Activated gamma-delta T cell (primary cell): Measurements from ENCODE around the gene SCAF11.

ENCODE experiments used
- DNase-seq: peaks from one replicate; lab custom pipeline; 2025; lab: John Stamatoyannopoulos, UW

The SCAF11 gene

DNA sequence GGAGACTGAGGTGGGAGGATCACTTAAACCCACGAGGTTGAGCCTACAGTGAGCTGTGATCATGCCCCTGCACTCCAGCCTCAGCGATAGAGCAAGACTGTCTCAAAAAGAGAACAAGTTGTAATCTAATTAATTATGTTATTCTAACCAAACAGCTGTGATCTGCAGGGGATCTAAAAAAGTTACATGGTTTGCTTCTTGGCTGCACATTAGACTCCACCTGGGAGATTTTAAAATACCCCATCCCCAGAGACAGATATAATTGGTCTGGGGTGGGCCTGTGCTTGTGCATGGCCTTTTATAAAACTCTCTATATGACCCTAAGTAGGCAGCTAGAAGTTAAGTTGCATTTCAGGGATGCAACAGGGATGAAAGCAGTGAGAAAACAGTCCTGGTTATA is 76.7 kb downstream of the SCAF11 start:
- no peak for DNase-seq

DNA sequence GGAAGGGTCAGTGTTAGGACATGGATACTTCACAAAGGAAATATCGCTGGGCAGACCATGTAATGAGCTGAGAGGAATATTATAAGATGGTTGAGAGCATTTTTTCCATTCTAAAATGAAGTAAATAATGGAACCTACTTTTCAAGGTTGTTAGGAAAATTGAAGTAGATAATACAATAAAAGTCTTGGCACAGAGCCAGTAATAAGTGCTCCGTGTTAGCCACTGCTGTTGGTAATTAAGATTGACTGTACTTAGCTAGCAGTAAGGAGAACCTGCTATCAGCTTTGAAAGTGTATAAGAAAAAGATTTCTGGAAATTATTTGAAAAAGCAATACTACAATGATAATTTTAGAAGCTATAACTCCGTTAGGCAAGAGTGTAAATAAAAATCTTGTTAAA is 77.6 kb downstream of the SCAF11 start:
- no peak for DNase-seq

DNA sequence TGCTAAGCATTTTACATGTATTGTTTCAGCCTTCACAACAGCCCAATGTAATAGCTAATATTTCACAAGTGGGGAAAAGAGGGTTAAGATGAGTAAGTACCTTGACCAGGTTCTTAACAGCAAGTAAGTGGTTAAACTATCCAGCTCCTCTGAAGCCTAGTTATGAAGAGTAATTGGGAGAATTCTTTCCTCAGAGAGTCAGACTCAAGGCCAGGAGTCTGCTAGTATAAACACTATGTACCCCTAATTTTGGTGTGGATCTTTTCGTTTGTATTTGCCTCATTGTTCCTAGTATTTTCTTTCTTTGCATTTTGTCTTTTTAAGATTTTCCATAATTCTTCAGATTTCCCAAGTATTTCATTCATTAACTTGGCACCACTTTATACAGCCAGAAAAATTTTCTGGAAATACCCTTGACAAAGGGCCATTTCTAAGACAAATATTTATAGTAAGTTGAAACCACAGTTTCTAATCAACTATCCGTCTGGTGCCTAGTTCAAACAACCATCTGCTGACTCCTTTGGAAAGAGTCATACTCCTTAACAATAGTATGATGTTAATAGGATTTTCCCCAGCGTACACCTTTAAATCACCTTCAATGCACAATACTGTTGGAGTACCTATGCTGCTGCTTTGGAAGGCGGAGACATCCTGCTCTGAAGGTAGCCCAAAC is 81.2 kb downstream of the SCAF11 start:
- no peak for DNase-seq

DNA sequence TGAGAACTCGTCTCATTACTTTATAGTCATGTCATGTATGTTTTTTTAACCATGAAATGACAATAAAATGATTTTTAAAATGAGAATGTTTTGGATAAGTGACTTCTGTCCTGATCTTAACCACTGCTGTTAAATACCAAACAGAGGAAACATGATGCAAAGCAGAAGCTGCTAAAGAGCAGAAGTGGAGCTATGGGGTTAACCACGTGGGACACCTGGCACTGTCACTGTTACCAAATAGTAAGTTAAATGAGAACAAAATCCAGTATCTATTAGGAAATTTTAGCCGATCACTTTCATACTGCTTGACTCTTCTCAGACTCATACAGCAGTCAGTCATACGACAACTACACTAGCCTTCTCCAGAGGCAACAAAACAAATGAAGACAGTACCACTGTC is 82.4 kb downstream of the SCAF11 start:
- no peak for DNase-seq

DNA sequence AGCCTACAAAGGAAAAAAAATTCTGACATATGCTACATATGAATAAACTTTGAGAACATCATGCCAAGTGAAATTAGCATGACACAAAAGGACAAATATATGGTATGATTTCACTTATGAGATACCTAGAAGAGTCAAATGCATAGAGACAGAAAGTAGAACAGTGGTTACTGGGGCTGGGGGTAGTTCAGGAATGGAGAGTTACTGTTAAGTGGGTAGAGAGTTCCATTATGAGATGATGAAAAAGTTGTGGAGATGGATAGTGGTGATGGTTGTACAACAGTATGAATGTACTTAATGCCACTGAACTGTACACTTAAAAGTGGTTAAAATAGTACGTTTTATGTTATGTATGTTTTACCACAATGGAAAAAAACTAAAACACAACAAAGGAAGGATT is 92.3 kb downstream of the SCAF11 start:
- no peak for DNase-seq

DNA sequence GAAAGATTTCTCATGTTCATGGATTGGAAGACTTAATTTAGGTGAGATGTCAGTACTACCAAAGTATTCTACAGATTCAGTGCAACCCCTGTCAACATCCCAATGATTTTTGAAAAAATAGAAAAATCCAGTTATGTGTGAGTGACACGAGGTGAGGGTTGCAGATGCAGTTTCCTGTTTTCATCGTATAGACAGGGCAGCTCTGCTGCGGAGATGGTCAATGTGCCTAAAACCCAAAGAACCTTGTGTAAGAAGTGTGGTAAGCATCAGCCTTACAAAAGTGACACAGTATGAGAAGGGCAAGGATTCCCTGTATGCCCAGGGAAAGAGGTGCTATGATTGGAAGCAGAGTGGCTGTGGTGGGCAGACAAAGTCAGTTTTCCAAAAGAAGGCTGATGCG is 94.4 kb downstream of the SCAF11 start:
- DNase-seq = no peak

DNA sequence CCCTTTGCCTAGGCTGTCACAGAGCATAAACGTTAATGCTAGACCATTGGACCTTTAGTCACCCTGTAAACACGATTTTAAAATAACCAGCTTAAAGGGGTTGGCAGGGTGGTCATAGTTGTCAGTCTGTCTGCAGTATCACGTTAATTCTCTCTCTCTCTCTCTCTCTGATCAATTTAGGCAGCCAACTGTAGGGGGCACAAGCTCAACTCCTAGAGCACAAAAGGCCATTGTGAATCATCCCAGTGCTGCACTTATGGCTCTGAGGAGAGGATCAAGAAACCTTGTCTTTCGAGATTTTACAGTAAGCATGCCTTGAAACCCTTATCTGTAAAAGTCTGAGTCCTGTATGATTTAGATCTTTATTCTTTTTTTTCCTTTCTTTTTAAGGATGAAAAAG is 97.1 kb downstream of the SCAF11 start:
- DNase-seq = no peak

DNA sequence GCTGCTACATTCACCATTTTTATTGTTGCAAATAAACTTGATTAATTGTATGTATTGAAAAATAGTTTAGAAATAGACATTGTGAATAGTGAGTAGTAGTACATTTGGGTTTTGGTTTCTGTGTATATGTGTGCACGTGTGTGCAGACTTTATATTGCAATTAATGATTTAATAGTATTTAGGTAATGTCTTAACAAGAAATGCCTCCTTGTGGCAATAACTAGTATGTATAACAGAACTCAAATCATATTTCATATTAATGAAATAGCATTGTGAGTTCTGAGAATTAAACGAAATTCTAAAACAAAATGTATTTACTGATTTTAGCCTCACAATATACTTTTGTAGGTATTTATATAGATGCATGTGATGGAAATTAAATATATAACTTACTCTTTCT is 100.1 kb downstream of the SCAF11 start:
- DNase-seq = no peak

DNA sequence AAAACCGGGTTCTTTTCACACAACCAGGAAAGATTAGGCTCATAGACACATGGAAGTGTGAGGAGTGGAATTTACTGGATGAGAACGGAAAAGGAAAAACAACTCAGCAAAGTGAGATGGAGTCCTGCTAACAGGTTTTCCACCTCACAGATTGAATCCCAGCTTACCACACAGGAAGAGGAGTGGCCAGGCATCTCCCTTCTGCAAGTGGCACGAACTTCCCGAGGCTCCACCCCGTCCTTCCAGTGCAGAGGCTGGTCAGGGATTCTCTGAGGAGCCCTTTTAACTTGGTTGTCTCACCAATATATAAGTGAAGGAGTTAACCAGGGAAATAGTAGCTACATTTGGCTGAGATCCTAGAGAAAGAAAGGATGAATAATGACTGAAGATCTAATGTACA is 102.8 kb downstream of the SCAF11 start:
- no peak for DNase-seq

DNA sequence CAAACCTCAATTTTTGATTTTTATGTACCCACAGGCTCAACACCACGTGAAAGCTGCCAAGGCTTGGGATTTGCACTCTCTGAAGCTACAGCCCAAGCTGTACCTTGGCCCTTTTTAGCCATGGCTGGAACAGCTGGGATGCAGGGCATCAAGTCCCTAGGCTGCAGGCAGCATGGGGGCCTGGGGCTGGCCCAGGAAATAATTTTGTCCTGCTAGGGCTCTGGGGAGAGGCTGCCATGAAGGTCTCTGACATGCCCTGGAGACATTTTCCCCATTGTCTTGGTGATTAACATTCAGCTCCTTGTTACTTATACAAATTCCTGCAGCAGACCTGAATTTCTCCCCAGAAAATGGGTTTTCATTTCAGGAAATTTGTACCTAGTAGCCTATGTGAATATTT is 103.7 kb downstream of the SCAF11 start:
- no peak for DNase-seq

DNA sequence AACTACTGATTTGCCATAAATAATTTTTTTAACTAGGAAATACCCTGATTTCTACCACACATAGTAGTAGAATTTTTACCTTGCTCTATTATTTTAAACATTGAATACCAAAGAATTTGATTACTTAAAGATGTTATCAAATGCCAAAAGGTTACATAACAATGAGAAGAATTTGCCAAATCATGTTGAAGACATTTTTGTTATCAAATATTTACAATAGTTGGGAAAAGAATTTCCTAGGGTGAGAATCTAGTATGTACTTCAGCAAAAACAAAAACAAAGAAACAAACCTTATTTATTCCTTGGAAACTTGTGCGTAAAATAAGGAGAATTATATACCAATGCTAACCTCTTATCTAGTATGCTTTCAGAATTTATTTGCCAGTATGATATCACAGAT is 107.2 kb downstream of the SCAF11 start:
- no peak for DNase-seq

DNA sequence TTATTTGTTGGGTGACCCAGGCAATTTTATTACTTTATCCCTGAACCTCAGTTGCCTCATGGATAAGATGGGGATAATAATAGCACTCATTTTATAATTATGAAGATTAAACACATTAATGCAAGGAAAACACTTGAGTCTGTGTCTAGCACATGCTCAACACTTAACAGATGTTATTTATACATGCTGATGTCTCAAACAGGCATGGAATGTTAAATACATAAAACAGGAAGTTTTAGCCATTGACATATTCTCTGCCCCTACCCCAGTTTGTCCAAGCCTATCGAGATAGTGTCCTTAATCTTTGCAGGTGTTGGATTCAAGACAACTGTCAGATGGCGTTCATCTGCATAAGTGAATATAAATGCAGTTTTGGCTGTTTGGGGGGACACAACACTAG is 109.8 kb downstream of the SCAF11 start:
- DNase-seq = no peak

DNA sequence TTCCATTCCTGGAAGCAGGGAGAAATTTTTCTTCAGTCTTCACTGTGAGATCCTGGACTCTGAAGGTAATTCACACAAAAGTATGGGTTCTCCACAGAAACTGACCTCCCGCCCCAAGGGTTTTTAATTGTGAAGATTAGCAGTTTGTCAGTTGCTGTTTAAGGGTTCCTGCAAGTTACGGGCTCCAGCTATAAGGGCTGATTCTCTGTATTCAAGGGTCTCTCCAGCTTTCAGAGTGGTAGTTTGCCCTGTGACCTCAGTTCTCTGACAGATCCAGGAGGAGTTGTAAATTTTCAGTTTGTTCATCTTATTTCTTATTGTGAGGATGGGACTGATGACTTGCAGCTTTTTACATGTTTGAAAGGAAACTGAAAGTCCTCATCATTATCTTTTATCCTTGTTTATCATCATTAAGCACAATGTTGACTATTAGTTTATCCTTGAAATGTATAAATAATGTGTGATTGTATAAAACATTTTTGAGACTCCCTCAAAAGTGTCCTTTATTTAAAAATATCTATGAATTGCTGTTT is 110.9 kb downstream of the SCAF11 start:
- no peak for DNase-seq

DNA sequence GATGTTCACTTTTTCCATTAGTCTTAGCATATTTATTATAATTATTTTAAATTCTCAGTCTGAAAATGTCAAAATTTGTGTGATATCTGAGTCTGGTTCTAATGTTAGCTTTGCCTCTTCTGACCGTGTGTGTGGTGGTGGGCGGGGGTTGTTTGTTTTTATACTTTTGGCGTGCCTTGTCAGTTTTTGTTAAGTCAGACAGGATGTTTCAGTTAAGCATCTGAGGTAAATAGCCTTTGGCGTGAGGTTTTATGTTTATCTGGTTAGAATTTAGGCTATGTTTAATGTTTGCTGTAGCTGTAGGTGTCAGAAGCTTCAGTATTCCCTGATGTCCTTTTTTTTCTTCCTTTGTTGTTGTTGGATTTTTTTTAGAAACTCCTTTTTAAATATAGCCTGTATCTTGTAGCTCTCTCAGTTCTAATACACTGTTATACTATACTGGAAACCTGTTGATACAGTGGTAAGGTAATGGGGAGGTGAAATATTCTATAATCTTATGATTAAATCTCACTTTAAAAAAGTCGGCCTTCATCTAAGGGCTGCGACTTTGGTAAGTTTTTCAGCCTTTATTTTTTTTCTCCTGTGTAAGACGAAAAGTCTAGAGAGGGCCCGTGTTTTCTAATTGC is 111.6 kb downstream of the SCAF11 start:
- no peak for DNase-seq

DNA sequence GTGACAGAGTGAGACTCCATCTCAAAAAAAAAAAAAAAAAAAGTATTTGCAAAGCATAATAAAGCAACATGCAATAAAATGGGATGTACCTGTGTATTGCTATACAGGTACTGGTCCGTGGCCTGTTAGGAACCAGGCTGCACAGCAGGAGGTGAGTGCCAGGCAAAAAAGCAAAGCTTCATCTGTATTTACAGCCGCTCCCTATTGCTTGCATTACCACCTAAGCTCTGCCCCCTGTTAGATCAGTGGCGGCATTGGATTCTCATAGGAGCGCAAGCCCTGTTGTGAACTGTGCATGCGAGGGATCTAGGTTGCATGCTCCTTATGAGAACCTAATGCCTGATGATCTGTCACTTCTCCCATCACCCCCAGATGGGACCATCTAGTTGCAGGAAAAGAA is 113.3 kb downstream of the SCAF11 start:
- no peak for DNase-seq

DNA sequence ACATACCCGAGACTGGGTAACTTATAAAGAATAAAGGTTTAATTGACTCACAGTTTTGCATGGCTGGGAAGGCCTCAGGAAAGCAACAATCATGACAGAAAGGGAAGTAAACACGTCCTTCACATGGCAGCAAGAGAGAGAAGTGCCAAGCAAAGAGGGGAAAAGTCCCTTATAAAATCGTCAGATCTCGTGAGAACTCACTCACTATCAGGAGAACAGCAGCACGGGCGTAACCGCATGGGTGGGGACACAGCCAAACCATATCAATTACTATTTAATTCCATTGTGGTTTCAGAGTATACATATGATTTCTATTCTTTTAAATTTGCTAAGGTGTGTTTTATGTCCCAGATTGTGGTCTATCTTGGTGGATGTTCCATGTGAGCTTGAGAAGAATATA is 117.9 kb downstream of the SCAF11 start:
- no peak for DNase-seq
